Prostate gland (tissue), 2 donors: Measurements from ENCODE around the gene TUBB4B.

ENCODE experiments used
- POLR2A ChIP-seq: fragments of 450-650 bp; IDR thresholded peaks from one replicate; pipeline ENCODE4 v1.6.1; 2016; ENCODE audit warnings: antibody characterized with exemption, mild to moderate bottlenecking
- TF ChIP-seq, protein P1 (sequence below), 4 experiments: fragments of 200-600 bp in 2 of 4; fragments of 450-650 bp in 2 of 4; sonication (generic) in 2 of 4; IDR thresholded peaks; 1 replicate in 3 of 4; 2 replicates in 1 of 4; pipeline ENCODE4 v1.5.1; 2016 to 2019; ENCODE audit warnings: antibody characterized with exemption in 4 of 4, mild to moderate bottlenecking in 2 of 4, moderate library complexity in 2 of 4

DNA sequence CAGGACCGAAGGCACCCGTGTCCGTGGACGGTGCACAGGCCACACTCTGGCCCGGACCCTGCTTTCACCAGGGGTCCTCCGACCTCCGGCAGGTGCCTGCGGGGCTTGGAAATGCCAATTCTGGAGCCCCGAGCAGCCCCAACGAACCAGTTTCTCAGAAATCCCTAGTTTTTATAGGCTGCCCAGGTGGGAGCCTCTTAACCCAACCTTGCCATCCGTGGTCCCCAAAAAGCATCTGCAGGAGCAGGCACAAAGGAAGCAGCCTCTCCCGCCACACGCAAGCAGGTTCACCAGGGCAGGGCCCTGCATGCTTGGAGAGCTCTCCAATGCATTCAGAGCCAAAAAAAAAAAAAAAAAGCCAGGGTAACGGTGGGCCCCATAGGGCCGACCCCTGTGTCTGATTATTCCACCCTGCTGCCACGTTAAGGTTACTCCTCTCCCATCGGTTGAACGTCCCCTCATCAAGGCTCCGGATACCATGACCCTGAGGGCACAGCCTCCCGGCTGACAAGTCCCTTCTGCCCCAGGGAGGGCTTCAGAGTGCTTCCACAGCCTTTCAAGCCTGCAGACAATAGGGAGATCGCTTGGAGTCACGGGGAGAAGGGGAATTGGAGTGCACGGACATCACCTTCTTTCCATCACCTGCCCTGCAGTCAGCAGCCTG is 39.8 kb upstream of the TUBB4B start:
- TF ChIP-seq POLR2A = no peak
- TF ChIP-seq, protein P1, sequence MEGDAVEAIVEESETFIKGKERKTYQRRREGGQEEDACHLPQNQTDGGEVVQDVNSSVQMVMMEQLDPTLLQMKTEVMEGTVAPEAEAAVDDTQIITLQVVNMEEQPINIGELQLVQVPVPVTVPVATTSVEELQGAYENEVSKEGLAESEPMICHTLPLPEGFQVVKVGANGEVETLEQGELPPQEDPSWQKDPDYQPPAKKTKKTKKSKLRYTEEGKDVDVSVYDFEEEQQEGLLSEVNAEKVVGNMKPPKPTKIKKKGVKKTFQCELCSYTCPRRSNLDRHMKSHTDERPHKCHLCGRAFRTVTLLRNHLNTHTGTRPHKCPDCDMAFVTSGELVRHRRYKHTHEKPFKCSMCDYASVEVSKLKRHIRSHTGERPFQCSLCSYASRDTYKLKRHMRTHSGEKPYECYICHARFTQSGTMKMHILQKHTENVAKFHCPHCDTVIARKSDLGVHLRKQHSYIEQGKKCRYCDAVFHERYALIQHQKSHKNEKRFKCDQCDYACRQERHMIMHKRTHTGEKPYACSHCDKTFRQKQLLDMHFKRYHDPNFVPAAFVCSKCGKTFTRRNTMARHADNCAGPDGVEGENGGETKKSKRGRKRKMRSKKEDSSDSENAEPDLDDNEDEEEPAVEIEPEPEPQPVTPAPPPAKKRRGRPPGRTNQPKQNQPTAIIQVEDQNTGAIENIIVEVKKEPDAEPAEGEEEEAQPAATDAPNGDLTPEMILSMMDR (IDR thresholded peaks at IDR 0.05) = no peak
